C4-2B (cell line): ENCODE data around the gene C3.
"Not testable (repeated sequence)": the region's sequence is repeated elsewhere in the genome, so short reads cannot be mapped to it uniquely, and the experiment has no call there.

ENCODE experiments used
- ZFX ChIP-seq: fragments of 450-650 bp; IDR thresholded peaks from 2 replicates; pipeline ENCODE4 v1.6.1; 2017
- TF ChIP-seq, protein P1 (sequence below): fragments of 450-650 bp; conservative IDR thresholded peaks from 2 replicates; pipeline ENCODE4 v1.5.1; 2017; ENCODE audit warnings: mild to moderate bottlenecking

DNA sequence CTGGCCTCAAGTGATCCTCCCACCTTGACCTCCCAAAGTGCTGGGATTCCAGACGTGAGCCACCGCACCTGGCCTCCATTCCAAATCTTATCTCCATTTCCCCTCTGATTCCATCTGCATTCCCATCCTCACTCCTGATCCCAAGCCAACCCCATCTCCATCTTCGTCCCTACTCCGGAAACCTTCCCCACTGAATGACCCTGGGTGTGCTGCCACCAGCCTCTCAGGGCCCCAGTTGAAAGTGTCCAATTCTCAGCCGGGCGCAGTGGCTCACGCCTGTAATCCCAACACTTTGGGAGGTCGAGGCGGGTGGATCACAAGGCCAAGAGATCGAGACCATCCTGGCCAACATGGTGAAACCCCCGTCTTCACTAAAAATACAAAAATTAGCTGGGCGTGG, 11.5 kb downstream of the C3 start:
- TF ChIP-seq, protein P1, sequence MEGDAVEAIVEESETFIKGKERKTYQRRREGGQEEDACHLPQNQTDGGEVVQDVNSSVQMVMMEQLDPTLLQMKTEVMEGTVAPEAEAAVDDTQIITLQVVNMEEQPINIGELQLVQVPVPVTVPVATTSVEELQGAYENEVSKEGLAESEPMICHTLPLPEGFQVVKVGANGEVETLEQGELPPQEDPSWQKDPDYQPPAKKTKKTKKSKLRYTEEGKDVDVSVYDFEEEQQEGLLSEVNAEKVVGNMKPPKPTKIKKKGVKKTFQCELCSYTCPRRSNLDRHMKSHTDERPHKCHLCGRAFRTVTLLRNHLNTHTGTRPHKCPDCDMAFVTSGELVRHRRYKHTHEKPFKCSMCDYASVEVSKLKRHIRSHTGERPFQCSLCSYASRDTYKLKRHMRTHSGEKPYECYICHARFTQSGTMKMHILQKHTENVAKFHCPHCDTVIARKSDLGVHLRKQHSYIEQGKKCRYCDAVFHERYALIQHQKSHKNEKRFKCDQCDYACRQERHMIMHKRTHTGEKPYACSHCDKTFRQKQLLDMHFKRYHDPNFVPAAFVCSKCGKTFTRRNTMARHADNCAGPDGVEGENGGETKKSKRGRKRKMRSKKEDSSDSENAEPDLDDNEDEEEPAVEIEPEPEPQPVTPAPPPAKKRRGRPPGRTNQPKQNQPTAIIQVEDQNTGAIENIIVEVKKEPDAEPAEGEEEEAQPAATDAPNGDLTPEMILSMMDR: not testable (repeated sequence)
- TF ChIP-seq ZFX: not testable (repeated sequence)
